GM12878 (cell line): Measurements from ENCODE around the gene TINCR.

Experiments
- CHD1 ChIP-seq: IDR thresholded peaks from 2 replicates; pipeline ENCODE4 v1.6.1; 2012; ENCODE audit warnings: low read depth, low read length, improper control_type of control experiment
- CHD2 ChIP-seq: IDR thresholded peaks from 2 replicates; pipeline ENCODE4 v1.6.1; 2011; ENCODE audit warnings: low read depth, low read length, improper control_type of control experiment, borderline replicate concordance
- DPF2 ChIP-seq: fragments of 450-650 bp; IDR thresholded peaks from 2 replicates; pipeline ENCODE4 v1.6.1; 2017; ENCODE audit warnings: mild to moderate bottlenecking
- HDAC2 ChIP-seq: fragments of 200-600 bp; sonication (generic); IDR thresholded peaks from 2 replicates; pipeline ENCODE4 v1.6.1; 2017
- MEF2A ChIP-seq: IDR thresholded peaks from 2 replicates; pipeline ENCODE4 v1.6.1; 2011; ENCODE audit warnings: low read depth, mild to moderate bottlenecking, low read length, moderate library complexity; ENCODE audit not compliant: insufficient read depth
- NRF1 ChIP-seq: conservative IDR thresholded peaks from 2 replicates; pipeline ENCODE4 v1.6.1; 2011; ENCODE audit warnings: mild to moderate bottlenecking, low read depth, low read length, improper control_type of control experiment
- POLR2AphosphoS5 ChIP-seq: IDR thresholded peaks from 2 replicates; pipeline ENCODE4 v1.6.1; 2011; ENCODE audit warnings: mild to moderate bottlenecking, low read length, inconsistent platforms
- RCOR1 ChIP-seq: conservative IDR thresholded peaks from 2 replicates; pipeline ENCODE4 v1.6.1; 2012; ENCODE audit warnings: low read depth, low read length, improper control_type of control experiment
- SUZ12 ChIP-seq: fragments of 200-600 bp; sonication (generic); IDR thresholded peaks from one replicate; pipeline ENCODE4 v1.6.1; 2018; ENCODE audit warnings: antibody characterized with exemption, mild to moderate bottlenecking; ENCODE audit not compliant: unreplicated experiment
- TAF1 ChIP-seq: IDR thresholded peaks from 2 replicates; pipeline ENCODE4 v1.6.1; 2011; ENCODE audit warnings: mild to moderate bottlenecking, low read depth, low read length, borderline replicate concordance
- ZNF384 ChIP-seq: IDR thresholded peaks from 2 replicates; pipeline ENCODE4 v1.6.1; 2012; ENCODE audit warnings: low read depth, mild to moderate bottlenecking, low read length, improper control_type of control experiment, borderline replicate concordance
- ZSCAN29 ChIP-seq: fragments of 450-650 bp; IDR thresholded peaks from 2 replicates; pipeline ENCODE4 v1.6.1; 2017; ENCODE audit warnings: mild to moderate bottlenecking, moderate library complexity
- TF ChIP-seq, protein P1 (sequence below), 3 experiments: IDR thresholded peaks in 2 of 3; conservative IDR thresholded peaks in 1 of 3; 2 replicates each; pipeline ENCODE4 v1.5.1; 2011; ENCODE audit warnings: low read depth in 3 of 3, low read length in 3 of 3, mild to moderate bottlenecking in 3 of 3, control low read depth in 2 of 3, moderate library complexity in 2 of 3, inconsistent platforms in 1 of 3, mixed read lengths in 1 of 3; ENCODE audit not compliant: control insufficient read depth in 2 of 3, insufficient read depth in 1 of 3; ENCODE audit errors: extremely low read depth in 1 of 3
- TF ChIP-seq, protein P2 (sequence below): fragments of 450-650 bp; formaldehyde crosslinking; IDR thresholded peaks from 2 replicates; pipeline ENCODE4 v1.5.0; 2022; ENCODE audit warnings: mild to moderate bottlenecking, missing genetic modification characterization

DNA sequence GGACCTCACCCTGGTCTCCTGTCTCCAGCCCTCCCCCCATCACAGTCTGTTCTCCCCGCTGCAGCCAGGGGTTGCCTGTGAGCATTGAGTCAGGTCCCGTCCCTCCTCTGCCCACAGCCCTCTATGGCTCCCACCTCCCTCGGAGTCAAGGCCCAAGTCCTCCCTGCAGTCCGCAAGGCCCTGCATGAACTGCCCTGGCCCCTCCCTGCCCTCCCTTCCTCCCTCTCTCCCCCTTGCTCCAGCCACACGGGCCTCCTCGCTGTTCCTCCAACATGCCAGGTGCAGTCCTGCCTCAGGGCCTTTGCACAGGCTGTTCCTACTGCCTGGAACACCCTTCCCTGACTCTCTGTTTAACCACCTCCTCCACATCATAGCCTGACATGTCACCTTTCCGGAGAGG is 2.8 kb downstream of the TINCR start:
- TF ChIP-seq, protein P1, sequence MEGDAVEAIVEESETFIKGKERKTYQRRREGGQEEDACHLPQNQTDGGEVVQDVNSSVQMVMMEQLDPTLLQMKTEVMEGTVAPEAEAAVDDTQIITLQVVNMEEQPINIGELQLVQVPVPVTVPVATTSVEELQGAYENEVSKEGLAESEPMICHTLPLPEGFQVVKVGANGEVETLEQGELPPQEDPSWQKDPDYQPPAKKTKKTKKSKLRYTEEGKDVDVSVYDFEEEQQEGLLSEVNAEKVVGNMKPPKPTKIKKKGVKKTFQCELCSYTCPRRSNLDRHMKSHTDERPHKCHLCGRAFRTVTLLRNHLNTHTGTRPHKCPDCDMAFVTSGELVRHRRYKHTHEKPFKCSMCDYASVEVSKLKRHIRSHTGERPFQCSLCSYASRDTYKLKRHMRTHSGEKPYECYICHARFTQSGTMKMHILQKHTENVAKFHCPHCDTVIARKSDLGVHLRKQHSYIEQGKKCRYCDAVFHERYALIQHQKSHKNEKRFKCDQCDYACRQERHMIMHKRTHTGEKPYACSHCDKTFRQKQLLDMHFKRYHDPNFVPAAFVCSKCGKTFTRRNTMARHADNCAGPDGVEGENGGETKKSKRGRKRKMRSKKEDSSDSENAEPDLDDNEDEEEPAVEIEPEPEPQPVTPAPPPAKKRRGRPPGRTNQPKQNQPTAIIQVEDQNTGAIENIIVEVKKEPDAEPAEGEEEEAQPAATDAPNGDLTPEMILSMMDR (IDR thresholded peaks at IDR 0.05 in 2 of 3, conservative IDR thresholded peaks at IDR 0.05 in 1 of 3; ENCODE audit: control insufficient read depth in 2 of 3, extremely low read depth in 1 of 3, insufficient read depth in 1 of 3, low read depth in 3 of 3, low read length in 3 of 3), result no peak
- TF ChIP-seq SUZ12 (no peak), DPF2 (no peak), HDAC2 (no peak), POLR2AphosphoS5 (no peak), TAF1 (no peak), CHD2 (no peak), NRF1 (no peak), MEF2A (no peak), ZSCAN29 (no peak), ZNF384 (no peak), CHD1 (no peak), RCOR1 (no peak)
- TF ChIP-seq, protein P2, sequence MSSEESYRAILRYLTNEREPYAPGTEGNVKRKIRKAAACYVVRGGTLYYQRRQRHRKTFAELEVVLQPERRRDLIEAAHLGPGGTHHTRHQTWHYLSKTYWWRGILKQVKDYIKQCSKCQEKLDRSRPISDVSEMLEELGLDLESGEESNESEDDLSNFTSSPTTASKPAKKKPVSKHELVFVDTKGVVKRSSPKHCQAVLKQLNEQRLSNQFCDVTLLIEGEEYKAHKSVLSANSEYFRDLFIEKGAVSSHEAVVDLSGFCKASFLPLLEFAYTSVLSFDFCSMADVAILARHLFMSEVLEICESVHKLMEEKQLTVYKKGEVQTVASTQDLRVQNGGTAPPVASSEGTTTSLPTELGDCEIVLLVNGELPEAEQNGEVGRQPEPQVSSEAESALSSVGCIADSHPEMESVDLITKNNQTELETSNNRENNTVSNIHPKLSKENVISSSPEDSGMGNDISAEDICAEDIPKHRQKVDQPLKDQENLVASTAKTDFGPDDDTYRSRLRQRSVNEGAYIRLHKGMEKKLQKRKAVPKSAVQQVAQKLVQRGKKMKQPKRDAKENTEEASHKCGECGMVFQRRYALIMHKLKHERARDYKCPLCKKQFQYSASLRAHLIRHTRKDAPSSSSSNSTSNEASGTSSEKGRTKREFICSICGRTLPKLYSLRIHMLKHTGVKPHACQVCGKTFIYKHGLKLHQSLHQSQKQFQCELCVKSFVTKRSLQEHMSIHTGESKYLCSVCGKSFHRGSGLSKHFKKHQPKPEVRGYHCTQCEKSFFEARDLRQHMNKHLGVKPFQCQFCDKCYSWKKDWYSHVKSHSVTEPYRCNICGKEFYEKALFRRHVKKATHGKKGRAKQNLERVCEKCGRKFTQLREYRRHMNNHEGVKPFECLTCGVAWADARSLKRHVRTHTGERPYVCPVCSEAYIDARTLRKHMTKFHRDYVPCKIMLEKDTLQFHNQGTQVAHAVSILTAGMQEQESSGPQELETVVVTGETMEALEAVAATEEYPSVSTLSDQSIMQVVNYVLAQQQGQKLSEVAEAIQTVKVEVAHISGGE (CRISPR knock-in tag), result no peak
